Lower leg skin (tissue), 3 donors: ENCODE data around the gene PLB1.

Source experiments
- POLR2A ChIP-seq, 2 donors: fragments of 450-650 bp; IDR thresholded peaks; one replicate each; pipeline ENCODE4 v1.6.1; 2016 to 2017; ENCODE audit warnings: antibody characterized with exemption in 2 of 2, mild to moderate bottlenecking in 1 of 2, moderate library complexity in 1 of 2
- TF ChIP-seq, protein P1 (sequence below), 3 donors: fragments of 450-650 bp; IDR thresholded peaks; one replicate each; pipeline ENCODE4 v1.5.1; 2016; ENCODE audit warnings: antibody characterized with exemption in 3 of 3, mild to moderate bottlenecking in 3 of 3, moderate library complexity in 2 of 3

- TF ChIP-seq, protein P1, sequence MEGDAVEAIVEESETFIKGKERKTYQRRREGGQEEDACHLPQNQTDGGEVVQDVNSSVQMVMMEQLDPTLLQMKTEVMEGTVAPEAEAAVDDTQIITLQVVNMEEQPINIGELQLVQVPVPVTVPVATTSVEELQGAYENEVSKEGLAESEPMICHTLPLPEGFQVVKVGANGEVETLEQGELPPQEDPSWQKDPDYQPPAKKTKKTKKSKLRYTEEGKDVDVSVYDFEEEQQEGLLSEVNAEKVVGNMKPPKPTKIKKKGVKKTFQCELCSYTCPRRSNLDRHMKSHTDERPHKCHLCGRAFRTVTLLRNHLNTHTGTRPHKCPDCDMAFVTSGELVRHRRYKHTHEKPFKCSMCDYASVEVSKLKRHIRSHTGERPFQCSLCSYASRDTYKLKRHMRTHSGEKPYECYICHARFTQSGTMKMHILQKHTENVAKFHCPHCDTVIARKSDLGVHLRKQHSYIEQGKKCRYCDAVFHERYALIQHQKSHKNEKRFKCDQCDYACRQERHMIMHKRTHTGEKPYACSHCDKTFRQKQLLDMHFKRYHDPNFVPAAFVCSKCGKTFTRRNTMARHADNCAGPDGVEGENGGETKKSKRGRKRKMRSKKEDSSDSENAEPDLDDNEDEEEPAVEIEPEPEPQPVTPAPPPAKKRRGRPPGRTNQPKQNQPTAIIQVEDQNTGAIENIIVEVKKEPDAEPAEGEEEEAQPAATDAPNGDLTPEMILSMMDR (IDR thresholded peaks at IDR 0.05), result no peak
- no peak for TF ChIP-seq POLR2A (IDR thresholded peaks at IDR 0.05)
These were observed 153.0 kb downstream of the PLB1 start for GRCh38 chr2:28648671-28649395.
